ENCODE measurements around the gene CSNK2A1. TPM values are rescaled to one million over a fixed set of nuclear protein-coding genes. Genes with fewer than 3 reads are reported as not detected.

Gene CSNK2A1
- total and polyA plus RNA-seq, 2 donors (not counting 1 experiment from before 2014, with no cell fraction given), result 28.3 to 125 TPM

DNA sequence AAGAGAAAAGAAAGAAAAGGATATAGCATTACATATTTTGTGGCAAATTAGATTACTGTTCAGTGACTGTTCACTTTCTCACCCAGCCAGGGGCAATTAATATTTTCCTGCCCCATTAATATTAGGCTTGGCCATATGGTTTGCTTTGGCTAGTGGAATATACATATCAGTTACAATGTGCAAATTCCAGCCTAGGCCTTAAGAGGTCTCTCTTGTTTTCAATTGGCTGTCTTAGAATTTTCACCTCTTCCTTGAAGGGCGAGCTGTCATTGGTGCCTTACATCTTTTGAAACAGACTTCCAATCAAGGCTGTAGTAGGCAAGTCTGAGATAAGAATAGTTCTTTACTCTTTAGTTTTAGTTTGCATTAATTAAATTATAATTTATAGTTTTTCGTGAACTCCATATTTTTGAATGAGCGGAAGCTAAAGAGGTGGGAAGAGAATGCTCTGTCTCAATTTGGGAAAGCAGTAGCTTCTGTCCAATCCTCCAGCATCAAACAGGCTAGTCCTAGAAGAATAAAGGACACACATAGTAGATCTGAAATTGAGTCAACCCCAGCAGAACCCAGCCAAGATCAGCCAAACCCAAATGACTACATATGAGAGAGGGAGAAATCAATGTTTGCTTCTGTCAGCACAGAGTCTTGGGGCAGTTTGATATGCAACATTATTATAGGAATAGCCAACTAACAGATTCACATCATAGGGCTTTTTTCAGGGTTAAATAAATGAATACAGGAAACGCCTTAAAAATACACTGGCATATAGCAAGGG is 6.3 kb upstream of the CSNK2A1 start:
- H3K27me3 ChIP-seq (replicated peaks in 1 of 4; ENCODE audit: control extremely low read depth in 1 of 4, control insufficient read depth in 3 of 4, insufficient read depth in 4 of 4, low read length in 3 of 4), result peaks cover 0 to 20% (median 12%) of the 10 kb centered on the region in 4 experiments
- no peaks in the 10 kb centered on the region for H3K36me3 ChIP-seq (replicated peaks in 1 of 2; ENCODE audit: control extremely low read depth in 1 of 2, control insufficient read depth in 1 of 2, extremely low read depth in 1 of 2, insufficient read depth in 2 of 2, low read length in 1 of 2)
- ChIA-PET CTCF (interaction anchor here (0.6 kb wide), 1 partner anchor 14 kb away, joined by 4 read pairs; no protein-coding TSS in a partner anchor), POLR2A (interaction anchor here (0.7 kb wide), 1 partner anchor 1551 kb away, joined by 3 read pairs; no protein-coding TSS in a partner anchor)
- no peak for TF ChIP-seq EZH2 (IDR thresholded peaks at IDR 0.05; ENCODE audit: borderline replicate concordance, insufficient read depth, low read depth, low read length, poor library complexity, severe bottlenecking)
- TF ChIP-seq, protein P1, sequence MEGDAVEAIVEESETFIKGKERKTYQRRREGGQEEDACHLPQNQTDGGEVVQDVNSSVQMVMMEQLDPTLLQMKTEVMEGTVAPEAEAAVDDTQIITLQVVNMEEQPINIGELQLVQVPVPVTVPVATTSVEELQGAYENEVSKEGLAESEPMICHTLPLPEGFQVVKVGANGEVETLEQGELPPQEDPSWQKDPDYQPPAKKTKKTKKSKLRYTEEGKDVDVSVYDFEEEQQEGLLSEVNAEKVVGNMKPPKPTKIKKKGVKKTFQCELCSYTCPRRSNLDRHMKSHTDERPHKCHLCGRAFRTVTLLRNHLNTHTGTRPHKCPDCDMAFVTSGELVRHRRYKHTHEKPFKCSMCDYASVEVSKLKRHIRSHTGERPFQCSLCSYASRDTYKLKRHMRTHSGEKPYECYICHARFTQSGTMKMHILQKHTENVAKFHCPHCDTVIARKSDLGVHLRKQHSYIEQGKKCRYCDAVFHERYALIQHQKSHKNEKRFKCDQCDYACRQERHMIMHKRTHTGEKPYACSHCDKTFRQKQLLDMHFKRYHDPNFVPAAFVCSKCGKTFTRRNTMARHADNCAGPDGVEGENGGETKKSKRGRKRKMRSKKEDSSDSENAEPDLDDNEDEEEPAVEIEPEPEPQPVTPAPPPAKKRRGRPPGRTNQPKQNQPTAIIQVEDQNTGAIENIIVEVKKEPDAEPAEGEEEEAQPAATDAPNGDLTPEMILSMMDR (IDR thresholded peaks at IDR 0.05), result no peak
- intact Hi-C loops (cut with micrococcal nuclease), result loop anchor here (10.0 kb wide), 1 partner anchor 775 kb away; the partner anchor contains the start of gene SDCBP2
- H3K9ac ChIP-seq (ENCODE audit: low read length), result no peak overlapping the region
- no peak overlapping the region for H3K27ac ChIP-seq (ENCODE audit: low read length in 2 of 2)
- no peak overlapping the region for H3K4me2 ChIP-seq (replicated peaks; ENCODE audit: low read depth, low read length, poor library complexity, severe bottlenecking)
- Mint-ChIP-seq H3K9me3 (ENCODE audit: insufficient read depth) (no peaks in the 10 kb centered on the region), H3K27ac (no peak overlapping the region), H3K27me3 (peaks cover 43% of the 10 kb centered on the region), H3K4me3 (no peak overlapping the region), H3K4me1 (no peaks in the 10 kb centered on the region)
- no peaks in the 10 kb centered on the region for H3K9me3 ChIP-seq (ENCODE audit: control extremely low read depth in 1 of 3, control insufficient read depth in 2 of 3, insufficient read depth in 1 of 3, low read length in 2 of 3)
- no peak overlapping the region for H3K4me3 ChIP-seq (ENCODE audit: control extremely low read depth in 1 of 5, extremely low read depth in 1 of 5, insufficient read depth in 1 of 5, low read depth in 2 of 5, low read length in 4 of 5)
- H2AFZ ChIP-seq (ENCODE audit: insufficient read depth, low read depth, low read length, poor library complexity, severe bottlenecking), result no peak overlapping the region
- DNase-seq (no peak), ATAC-seq (ENCODE audit: low read depth) (no peak)
- no peaks in the 10 kb centered on the region for H3K79me2 ChIP-seq (ENCODE audit: control insufficient read depth, insufficient read depth, low read length)
- H3K4me1 ChIP-seq (ENCODE audit: control insufficient read depth in 2 of 2, insufficient read depth in 2 of 2, low read length in 2 of 2), result no peaks in the 10 kb centered on the region
- no peaks in the 10 kb centered on the region for H4K20me1 ChIP-seq (ENCODE audit: control insufficient read depth, insufficient read depth, low read length, poor library complexity, severe bottlenecking)
- no CpG with 5 or more reads among the region's 4 CpGs for WGBS (ENCODE audit: insufficient coverage)

- Histone ChIP-seq H3K36me3 (replicated peaks in 1 of 2; ENCODE audit: control extremely low read depth in 1 of 2, control insufficient read depth in 1 of 2, extremely low read depth in 1 of 2, insufficient read depth in 2 of 2, low read length in 1 of 2) (no peaks in the 10 kb centered on the region), H3K27me3 (replicated peaks in 1 of 4; ENCODE audit: control extremely low read depth in 1 of 4, control insufficient read depth in 3 of 4, insufficient read depth in 4 of 4, low read length in 3 of 4) (peaks cover 0 to 16% (median 8%) of the 10 kb centered on the region in 4 experiments), H3K4me1 (ENCODE audit: control insufficient read depth in 2 of 2, insufficient read depth in 2 of 2, low read length in 2 of 2) (peaks cover 5 to 6% of the 10 kb centered on the region in 2 donors), H2AFZ (ENCODE audit: insufficient read depth, low read depth, low read length, poor library complexity, severe bottlenecking) (no peak overlapping the region), H3K4me2 (replicated peaks; ENCODE audit: low read depth, low read length, poor library complexity, severe bottlenecking) (no peak overlapping the region), H3K9me3 (ENCODE audit: control extremely low read depth in 1 of 3, control insufficient read depth in 2 of 3, insufficient read depth in 1 of 3, low read length in 2 of 3) (no peaks in the 10 kb centered on the region), H3K79me2 (ENCODE audit: control insufficient read depth, insufficient read depth, low read length) (no peaks in the 10 kb centered on the region), H3K4me3 (ENCODE audit: control extremely low read depth in 1 of 5, extremely low read depth in 1 of 5, insufficient read depth in 1 of 5, low read depth in 2 of 5, low read length in 4 of 5) (no peak overlapping the region), H3K9ac (ENCODE audit: low read length) (no peak overlapping the region), H3K27ac (ENCODE audit: low read length in 2 of 2) (no peak overlapping the region), H4K20me1 (ENCODE audit: control insufficient read depth, insufficient read depth, low read length, poor library complexity, severe bottlenecking) (no peaks in the 10 kb centered on the region)
- no peak overlapping the region for H3K27ac Mint-ChIP-seq
- TF ChIP-seq EZH2 (IDR thresholded peaks at IDR 0.05; ENCODE audit: borderline replicate concordance, insufficient read depth, low read depth, low read length, poor library complexity, severe bottlenecking), result no peak
- TF ChIP-seq, protein P1 (IDR thresholded peaks at IDR 0.05), result no peak
- WGBS (ENCODE audit: insufficient coverage), result no CpG with 5 or more reads among the region's 1 CpG
- H3K27me3 Mint-ChIP-seq, result peaks cover 35% of the 10 kb centered on the region
- peaks cover 9% of the 10 kb centered on the region for H3K4me1 Mint-ChIP-seq
- DNase-seq (no peak), ATAC-seq (ENCODE audit: low read depth) (no peak)
- no peaks in the 10 kb centered on the region for H3K9me3 Mint-ChIP-seq (ENCODE audit: insufficient read depth)
- intact Hi-C loops (cut with micrococcal nuclease), result loop anchor here (10.0 kb wide), 1 partner anchor 776 kb away; the partner anchor contains the start of gene SDCBP2
- POLR2A ChIA-PET, result interaction anchor here (0.7 kb wide), 1 partner anchor 1552 kb away, joined by 3 read pairs; no protein-coding TSS in a partner anchor
- no peak overlapping the region for H3K4me3 Mint-ChIP-seq
- CTCF ChIA-PET, result no interaction called here
Observed at GRCh38 chr20:548906-549305, 5.3 kb upstream of the CSNK2A1 start.
